ENCODE data around the gene CCDC102A.
"Not testable (repeated sequence)": the region's sequence is repeated elsewhere in the genome, so short reads cannot be mapped to it uniquely, and the experiment has no call there.

The CCDC102A gene

DNA sequence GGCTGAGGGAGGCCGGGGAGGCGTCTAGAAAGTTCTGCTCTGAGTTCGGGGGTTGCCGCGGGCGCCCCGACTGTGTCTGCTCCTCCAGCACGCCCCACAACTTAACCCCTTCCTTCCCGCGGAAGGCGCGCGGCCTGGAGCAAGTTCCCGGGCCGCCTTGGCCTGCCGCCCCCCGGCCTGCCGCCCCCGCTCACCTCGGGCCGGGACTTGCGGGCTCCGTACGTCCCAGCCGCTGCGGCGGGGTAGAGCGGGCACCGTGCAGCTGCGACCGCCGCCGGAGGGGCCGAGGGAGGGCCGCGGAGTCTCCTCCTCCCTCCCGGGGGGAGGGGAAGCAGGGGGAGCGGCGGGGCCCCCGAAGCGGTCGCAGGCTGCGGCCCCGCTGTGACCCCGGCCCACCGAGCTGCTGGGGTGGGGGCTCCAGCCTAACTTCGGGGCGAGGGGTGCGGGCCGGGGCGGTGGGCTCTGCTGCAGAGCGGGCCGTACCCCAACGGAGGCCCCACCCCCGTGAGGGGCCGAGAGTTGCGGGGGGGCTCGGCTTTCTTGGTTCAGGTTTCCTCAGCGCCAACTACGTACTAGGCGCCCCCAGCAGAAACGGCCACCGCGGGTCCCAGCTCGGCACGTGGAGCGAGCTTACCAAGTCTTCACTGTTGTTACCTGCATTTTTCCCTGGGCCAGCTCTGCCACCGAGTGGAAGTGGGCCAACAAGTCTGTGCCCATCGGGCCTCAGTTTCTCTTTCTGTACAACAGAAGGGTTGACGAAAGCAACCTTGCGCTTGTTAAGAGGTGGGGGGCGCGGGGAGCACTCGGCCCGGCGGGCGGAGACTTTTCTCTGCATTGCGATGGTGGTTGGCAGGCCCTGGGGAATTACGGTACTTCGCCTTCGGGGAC, at the start of gene CCDC102A:
Gene CCDC102A (minus strand): TSS at position 266 of the 888 bp plus-strand sequence. CDS start 7,394 bp downstream, outside the sequence.
- DNase-seq: peak in 20 of 42 donors; percentile 3 to 49 (median 27)
- intact Hi-C loops (cut with DNase I): no loop called here

DNA sequence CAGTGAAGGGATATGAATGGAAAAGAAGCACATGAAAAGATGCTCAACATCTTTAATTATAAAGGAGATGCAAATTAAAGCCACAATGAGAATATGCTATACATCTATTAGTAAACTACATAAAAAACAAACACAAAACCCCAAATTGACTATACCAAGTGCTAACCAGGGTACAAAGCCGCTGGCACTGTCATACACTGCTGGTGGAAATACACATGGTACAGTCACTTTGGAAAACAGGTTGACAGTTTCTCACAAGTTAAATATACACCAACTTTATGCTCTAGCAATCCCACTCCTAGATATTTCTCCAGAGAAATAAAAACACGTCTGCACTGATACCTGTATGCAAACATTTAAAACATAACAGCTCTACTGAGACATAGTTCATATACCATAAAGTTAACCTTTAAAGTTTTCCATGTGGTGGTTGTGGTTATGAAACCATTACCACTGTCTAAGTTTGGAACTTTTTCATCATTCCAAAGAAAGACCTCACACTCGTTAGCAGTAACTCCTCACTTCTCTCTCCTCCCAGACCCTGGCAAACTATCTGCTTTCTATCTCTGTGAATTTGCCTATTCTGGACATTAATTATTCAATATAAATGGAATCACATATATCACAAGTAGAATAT, 48.8 kb upstream of the CCDC102A start:
- no peak for DNase-seq
- intact Hi-C loops (cut with DNase I): no loop called here

DNA sequence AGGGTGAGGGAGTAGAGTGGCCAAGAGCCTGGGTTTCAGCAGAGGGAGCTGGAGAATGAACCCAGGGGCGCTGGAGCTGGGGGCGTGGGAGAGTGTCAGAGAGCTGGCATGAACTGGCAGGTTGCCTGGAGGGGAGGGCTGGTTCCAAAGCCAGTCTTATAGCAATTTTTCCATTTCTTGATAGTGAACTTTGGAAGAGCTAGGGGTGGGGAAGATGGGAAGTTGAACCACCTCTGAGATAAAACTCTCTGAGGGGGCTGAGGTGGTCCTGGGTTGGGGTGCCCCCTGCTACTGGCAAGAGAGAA, 42.9 kb upstream of the CCDC102A start:
- DNase-seq: no peak
- intact Hi-C loops (cut with DNase I): no loop called here

DNA sequence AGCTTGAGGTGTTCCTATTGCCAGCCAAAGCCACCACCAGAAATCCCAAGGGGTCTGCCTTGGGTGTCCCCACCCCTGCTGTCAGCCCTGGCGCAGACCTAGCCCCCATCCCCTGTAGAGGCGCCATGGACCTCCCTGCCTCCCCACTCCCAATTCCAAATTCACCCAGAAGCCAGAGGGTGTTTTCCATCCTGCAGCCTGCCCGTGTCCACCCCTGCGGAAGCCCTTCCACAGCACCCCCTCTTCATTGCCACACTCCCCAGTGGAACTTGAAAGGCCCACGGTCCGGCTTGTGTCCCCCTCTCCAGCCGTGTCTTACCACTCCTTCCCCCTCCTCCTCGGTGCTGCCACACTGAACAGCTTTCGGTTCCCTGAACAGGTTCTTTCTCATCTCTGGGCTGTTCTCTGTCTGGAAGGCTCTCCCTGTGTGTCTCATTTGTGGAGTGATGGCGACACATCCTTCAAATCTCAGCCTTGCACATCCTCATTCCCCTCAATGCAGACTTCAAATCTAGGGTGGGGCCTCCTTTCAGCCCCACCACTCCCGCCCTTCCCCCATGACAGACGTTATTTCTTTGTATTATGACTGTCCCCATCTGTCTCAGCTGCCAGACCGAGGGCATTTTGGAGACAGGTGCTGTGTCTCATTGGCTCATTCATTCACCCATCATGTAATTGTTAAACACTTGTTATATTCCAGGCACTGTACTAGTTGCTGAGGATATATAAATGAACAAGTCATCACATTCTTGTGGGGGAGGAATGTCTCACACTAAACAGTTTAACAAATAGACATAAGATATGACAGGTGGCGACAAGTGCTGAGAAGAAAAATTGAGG, 42.4 kb upstream of the CCDC102A start:
- intact Hi-C loops (cut with DNase I): no loop called here
- DNase-seq: no peak

DNA sequence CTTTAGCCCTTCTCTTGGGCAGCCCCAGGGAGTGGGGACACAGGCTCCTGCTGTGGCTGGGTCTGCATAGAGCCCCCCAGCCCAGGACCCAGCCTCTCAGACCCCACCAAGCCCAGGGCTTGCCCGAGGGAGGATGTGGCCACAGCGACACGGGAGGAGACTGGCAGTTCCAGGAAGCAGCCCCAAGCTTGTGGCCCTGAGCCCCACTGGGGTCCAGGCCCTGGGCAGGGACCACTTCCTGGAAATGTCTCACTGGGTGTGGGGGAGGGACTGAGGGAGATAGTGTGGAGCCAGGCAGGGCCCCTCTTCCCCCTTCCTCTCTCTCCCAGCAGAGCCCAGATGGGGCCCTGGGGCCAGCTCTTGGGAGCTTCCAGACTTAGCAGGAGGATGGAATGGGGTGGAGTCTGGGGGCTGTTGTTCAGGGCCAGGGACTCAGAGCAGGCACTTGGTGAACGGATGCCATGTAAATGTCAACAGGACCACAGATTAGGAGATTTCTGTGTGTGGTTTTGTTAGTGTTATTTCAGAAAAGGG, 41.4 kb upstream of the CCDC102A start:
- no peak for DNase-seq
- intact Hi-C loops (cut with DNase I): no loop called here

DNA sequence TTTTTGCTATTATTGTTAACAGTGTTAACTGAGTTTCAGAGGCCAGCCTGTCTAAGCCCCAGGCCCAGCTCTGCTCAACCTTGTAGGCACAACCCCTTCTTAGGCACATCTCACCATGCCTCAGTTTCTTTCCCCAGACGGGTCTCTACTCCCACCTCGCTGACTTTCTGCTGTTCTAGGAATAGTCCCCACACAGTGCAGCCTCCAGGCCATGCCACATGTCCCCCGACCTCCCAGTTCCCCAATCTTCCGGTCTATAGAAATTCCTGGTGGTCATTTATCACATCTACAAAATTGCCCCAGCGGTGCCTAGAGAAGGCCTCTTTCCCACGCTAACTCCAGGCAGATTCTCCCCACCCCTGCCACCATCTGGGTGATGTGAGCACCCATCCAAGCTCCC, 40.8 kb upstream of the CCDC102A start:
- intact Hi-C loops (cut with DNase I): no loop called here
- DNase-seq: no peak

DNA sequence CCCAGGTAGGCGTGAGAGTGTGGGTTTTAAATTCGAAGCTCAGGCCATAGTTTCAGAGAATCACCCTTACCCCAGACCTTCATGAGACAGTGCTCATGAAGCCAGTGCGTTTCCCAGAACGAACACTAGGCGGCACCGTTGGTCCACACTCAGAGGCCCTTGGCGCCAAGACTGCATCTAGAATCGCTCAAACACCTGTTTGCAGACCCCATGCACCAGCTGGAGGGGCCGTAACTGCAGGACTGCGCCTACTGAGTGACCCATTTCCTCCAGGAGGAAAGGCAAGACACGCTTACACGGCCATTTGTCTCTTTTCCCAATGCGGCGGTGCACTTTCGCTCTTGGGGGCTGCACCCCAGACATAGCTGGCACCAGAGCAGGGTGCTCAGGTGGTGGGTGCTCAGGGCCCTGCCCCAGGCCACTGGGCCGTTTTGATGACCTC, 40.1 kb upstream of the CCDC102A start:
- intact Hi-C loops (cut with DNase I): no loop called here
- peak; percentile 47 to 93 (median 84) for DNase-seq

DNA sequence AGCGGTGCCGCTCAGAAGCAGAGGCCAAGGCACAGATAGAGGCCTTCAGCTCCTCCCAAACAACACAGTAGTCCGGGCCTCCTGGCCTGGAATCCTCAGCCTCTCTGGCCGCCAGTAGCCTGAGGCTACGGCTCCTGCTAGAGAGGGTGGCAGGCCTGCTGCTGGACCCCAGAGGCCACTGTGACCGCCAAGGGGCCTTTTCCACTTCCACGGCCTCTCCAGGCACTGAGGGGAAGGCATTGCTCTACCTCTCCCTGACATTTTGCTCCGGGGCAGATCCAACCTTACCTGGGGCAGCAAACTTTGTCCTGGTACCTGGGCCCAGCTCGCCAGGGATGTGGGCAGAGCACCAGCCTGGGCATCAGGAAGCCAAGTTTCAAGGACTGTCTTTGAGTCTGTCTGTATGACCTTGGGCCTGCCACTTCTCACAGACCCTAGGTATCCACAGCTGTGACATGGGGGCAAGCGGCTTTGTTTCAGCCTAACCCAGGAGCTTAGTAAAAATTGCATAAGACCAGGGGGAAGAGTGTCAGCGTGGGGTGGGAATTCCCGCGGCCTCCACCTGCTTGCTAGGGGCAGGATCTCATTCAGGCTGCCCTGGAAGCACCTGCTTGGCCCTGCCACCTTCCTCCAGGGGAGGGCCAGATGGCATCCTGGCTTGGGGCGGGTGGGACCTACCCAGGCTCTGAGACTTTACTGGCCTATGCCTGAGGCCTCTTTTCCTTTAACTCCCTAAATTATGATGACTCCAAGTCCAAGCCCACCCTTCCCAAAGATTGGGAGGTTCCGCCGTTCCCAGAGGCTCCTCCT, 39.3 kb upstream of the CCDC102A start:
- intact Hi-C loops (cut with DNase I): no loop called here
- no peak for DNase-seq

DNA sequence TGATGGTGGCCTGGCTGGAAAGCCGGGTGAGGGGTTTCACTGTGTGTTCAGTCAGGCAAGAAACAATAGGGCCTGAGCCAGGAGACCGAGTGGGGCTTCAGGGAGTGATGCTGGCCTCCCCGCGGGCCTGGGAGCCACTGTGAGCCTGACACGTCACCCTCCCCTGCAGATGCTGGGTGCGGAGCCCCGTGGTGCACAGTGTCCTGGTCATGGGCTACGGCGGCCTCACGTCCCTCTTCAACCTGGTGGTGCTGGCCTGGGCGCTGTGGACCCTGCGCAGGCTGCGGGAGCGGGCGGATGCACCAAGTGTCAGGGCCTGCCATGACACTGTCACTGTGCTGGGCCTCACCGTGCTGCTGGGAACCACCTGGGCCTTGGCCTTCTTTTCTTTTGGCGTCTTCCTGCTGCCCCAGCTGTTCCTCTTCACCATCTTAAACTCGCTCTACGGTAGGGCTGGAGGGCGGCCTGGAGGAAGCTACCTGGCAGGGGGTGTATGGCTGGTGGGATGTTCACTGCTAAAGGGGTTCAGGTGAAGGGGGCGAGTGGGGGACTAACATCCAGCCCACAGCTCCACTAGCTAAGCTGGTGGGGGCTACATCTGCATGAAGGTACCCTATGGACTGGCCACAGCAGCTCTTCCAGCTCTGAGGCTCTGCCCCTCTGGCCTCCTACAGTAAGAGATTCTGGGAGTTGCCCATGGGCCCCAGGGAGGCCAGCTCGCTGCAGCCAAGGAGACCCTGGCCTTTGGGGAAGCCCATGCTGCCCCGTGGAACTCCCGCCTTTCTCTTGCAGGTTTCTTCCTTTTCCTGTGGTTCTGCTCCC, 38.5 kb upstream of the CCDC102A start:
- no peak for DNase-seq
- intact Hi-C loops (cut with DNase I): no loop called here

DNA sequence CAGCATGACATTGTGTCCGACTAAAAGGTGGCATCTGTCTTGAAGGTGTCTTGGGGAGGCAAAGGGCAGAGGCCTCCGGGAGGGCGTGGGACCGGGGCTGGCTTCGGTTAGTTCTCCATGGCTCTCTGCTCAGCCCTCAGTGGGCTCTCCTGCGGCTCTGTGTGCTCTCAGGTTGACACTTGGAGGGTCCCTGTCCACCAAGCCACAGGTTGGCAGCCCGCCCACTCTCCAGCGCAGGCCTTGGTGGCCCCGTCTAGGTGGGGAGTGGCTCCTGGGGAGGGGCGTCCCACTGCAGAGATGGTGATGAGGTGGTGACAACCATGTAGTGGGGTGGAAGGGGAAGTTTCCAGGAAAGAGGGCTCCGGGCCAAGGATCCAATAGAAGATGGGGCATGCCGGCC, 37.7 kb upstream of the CCDC102A start:
- intact Hi-C loops (cut with DNase I): no loop called here
- DNase-seq: no peak

DNA sequence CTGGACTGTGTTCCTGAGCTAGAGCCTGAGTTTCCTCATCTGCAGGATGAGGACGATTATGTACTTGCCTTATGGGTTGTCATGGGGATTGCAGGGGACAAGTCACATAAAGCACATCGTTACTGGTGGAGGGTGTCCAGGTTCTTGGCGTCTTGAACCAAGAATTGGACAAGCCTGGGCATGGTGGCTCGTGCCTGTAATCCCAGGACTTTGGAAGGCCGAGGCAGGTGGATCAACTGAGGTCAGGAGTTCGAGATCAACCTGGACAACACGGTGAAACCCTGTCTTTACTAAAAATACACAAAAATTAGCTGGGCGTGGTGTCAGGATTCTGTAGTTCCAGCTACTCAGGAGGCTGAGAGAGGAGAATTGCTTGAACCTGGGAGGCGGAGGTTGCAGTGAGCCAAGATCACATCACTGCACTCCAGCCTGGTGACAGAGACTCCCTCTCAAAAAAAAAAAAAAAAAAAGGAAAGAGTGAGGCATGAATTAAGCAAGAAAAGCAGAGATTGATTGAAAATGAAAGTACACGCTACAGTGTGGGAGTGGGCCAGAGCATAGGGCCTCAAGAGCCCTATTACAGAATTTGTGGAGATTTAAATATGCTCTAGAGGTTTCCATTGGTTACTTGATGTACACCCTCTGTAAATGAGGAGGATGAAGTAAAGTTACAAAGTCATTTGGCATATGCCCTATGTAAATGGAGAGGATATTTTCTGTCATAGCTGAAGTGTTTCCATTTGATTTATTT, 36.8 kb upstream of the CCDC102A start:
- DNase-seq: no peak
- intact Hi-C loops (cut with DNase I): no loop called here

DNA sequence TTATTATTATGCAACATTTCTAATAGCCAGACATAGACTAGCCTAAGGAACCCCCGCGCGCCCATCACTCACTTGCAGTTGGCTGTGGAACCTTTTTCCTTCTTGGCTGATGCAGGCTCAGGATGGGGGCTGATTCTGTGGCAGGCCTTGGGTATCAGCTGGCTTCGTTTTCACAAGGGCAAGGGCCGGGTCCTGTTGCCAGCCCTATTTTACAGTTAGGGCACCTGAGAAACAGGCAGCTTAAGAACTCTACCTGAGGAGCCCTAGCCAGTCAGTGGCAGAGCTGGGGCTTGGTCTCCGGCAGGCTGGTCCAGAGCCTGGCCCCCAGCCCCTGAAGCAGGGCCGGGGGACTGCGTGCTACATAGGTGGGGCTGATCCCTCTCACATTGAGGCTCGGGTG, 34.7 kb upstream of the CCDC102A start:
- intact Hi-C loops (cut with DNase I): no loop called here
- no peak for DNase-seq

DNA sequence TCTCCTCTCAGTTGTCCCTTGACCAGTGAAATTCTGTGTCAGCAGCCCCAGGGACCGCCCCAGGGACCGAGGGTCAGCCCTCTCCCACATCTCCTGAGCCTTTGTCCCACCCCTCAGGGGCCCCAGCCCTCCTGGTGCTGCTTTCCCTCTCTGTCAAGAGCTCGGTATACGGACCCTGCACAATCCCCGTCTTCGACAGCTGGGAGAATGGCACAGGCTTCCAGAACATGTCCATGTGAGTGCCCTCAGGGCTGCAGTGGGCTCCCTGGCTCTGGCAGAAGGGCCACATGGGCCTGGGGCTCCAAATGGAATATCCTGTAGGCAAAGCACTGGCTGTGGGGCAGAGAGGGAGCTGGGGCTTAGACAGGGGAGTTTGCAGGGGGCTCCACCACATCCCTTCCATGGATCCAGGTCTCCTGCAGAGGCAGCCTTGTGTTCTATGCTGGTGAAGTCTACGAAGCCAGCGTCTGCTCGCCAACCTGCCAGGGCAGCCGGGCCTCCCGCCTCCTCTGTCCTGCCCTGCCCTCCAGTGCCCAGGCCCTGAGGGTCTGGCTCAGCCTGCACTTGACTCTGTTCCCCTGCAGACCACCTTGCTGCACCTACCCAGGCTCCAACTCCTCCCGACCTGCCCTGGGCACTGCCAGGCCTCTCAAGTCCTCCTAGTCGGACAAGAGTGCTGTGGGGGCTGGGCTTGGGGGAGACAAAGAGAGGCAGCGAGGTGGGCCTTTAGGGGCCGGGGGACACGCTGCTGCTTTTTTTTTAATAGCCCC, 34.1 kb upstream of the CCDC102A start:
- no peak for DNase-seq
- intact Hi-C loops (cut with DNase I): no loop called here

DNA sequence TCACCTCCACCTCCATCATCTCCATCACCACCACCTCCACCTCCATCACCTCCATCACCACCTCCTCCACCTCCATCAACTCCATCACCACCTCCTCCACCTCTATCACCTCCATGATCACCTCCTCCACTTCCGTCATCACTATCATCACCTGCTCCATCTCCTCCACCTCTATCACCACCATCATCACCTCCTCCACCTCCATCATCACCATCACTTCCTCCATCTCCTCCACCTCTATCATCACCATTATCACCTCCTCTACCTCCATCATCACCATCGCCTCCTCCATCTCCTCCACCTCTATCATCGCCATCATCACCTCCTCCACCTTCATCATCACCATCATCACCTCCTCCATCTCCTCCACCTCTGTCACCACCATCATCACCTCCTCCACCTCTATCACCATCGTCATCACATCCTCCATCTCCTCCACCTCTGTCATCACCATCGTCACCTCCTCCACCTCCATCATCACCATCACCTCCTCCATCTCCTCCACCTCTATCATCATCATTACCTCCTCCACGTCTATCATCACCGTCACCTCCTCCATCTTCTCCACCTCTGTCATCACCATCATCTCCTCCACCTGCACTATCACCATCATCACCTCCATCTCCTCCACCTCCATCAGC, 33.1 kb upstream of the CCDC102A start:
- no peak for DNase-seq
- intact Hi-C loops (cut with DNase I): no loop called here

DNA sequence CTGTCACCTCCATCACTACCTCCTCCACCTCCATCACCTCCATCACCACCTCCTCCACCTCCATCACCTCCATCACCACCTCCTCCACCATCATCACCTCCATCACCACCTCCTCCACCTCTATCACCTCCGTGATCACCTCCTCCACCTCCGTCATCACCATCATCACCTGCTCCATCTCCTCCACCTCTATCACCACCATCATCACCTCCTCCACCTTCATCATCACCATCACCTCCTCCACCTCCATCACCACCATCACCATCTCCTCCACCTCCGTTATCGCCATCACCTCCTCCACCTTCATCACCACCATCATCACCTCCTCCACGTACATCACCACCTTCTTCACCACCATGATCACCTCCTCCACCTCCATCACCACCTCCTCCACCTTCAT, 32.4 kb upstream of the CCDC102A start:
- intact Hi-C loops (cut with DNase I); DNase-seq: not testable (repeated sequence)

DNA sequence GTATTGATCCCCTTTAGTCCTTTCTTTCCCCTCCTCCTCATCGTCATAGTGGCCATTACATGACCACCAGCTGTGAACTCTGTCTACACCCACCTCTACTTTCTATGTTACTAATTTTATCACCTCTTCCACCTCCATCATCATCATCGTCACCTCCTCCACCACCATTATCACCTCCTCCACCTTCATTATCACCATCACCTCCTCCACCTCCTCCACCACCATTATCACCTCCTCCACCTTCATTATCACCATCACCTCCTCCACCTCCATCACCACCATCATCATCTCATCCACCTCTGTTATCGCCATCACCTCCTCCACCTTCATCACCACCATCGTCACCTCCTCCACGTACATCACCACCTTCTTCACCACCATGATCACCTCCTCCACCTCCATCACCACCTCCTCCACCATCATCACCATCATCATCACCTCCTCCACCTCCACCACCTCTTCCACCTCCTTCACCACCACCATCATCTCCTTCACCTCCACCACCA, 31.9 kb upstream of the CCDC102A start:
- no peak for DNase-seq
- intact Hi-C loops (cut with DNase I): no loop called here

Data from head of caudate nucleus (tissue), 42 donors.